Activated naive CD8-positive, alpha-beta T cell (primary cell): ENCODE results near the gene GUCA2A.

Source experiments
- H3K27ac Mint-ChIP-seq: one replicate; pipeline ENCODE4 v1.8.0; 2021; ENCODE audit warnings: mixed read lengths
- H3K27me3 Mint-ChIP-seq: one replicate; pipeline ENCODE4 v1.8.0; 2021; ENCODE audit warnings: mixed read lengths
- H3K36me3 Mint-ChIP-seq: one replicate; pipeline ENCODE4 v1.8.0; 2021; ENCODE audit warnings: mixed read lengths
- H3K4me1 Mint-ChIP-seq: one replicate; pipeline ENCODE4 v1.8.0; 2021; ENCODE audit warnings: low read depth, mixed read lengths
- H3K4me3 Mint-ChIP-seq: one replicate; pipeline ENCODE4 v1.8.0; 2021; ENCODE audit warnings: mild to moderate bottlenecking, mixed read lengths
- H3K9me3 Mint-ChIP-seq: one replicate; pipeline ENCODE4 v1.8.0; 2021; ENCODE audit warnings: low read depth, mixed read lengths

GUCA2A gene

DNA sequence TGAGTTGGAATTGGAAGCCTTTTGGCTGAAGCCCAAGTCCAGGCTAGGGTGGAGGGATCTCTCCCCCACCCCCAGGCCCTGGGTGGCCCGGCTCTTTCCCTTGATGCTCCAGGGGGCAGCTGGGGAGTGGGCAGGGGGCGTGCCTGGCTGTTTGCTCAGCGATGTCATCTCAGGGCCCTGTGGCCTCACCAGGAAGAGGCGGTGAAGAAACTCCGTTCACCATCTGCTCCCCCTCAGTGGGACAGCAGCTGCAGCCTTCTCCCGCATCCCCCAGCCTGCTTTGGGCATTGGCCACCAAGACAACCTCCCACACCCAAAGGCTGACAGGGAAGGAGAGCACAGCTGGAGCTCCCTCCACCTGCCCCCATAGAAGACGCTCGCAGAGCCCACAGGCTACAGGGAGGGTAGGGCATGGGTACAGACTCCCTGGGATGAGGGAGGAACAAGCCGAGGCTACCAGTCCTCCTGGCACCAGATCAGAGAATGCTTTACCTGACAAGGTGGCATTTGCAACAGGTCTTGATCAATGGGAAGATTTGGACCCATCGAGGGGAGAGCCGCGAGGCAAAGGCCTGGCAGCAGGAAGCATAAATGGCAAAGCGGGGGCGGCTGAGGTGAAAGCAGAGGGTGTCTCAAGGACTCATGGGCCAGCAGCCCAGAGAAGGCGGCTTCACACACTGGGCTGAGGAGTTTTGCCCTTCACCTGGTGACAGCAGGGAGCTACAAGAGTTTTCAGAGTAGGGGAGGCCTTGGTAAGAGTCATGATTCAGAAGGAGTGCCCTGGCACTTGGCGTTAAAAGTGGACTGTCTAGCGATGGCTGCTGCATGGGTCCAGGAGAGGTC, 6.5 kb upstream of the GUCA2A start:
- Mint-ChIP-seq H3K27me3 (peaks cover 4% of the 10 kb centered on the region), H3K27ac (peak overlapping the region; percentile 38), H3K4me1 (no peaks in the 10 kb centered on the region), H3K36me3 (no peaks in the 10 kb centered on the region), H3K4me3 (no peak overlapping the region), H3K9me3 (no peaks in the 10 kb centered on the region)

GRCh38 chr1:42168763-42169162, 4.2 kb upstream of the GUCA2A start:
- Mint-ChIP-seq H3K27ac (no peak overlapping the region), H3K4me1 (no peaks in the 10 kb centered on the region), H3K27me3 (peaks cover 4% of the 10 kb centered on the region), H3K9me3 (no peaks in the 10 kb centered on the region), H3K36me3 (no peaks in the 10 kb centered on the region), H3K4me3 (no peak overlapping the region)

DNA sequence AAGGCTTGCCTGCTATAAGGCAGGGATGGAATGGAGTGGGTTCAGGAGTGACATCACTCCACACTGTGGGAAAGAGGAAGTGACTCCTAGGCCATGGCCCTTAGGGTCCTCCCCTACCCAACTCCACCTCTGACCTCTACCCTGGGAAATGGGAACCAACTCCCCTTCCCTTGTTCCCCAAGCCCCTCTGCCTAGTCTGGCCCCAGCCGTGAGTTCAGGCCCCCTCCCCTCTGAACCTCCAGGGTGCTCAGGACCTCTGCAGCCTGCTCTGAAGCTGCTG, 3.8 kb upstream of the GUCA2A start:
- Mint-ChIP-seq H3K4me1 (no peaks in the 10 kb centered on the region), H3K27ac (no peak overlapping the region)

GRCh38 chr1:42167611-42168390, 3.3 kb upstream of the GUCA2A start:
- Mint-ChIP-seq H3K4me3 (no peak overlapping the region), H3K36me3 (no peaks in the 10 kb centered on the region), H3K27ac (no peak overlapping the region), H3K4me1 (no peaks in the 10 kb centered on the region), H3K9me3 (no peaks in the 10 kb centered on the region), H3K27me3 (peaks cover 4% of the 10 kb centered on the region)

More for the DNA sequence above, 3.8 kb upstream of the GUCA2A start:
- Mint-ChIP-seq H3K27me3 (peaks cover 4% of the 10 kb centered on the region), H3K4me3 (no peak overlapping the region), H3K9me3 (no peaks in the 10 kb centered on the region), H3K36me3 (no peaks in the 10 kb centered on the region)

GRCh38 chr1:42165511-42166210, 1.1 kb upstream of the GUCA2A start:
- Mint-ChIP-seq H3K4me1 (no peaks in the 10 kb centered on the region), H3K9me3 (peaks cover 8% of the 10 kb centered on the region), H3K4me3 (no peak overlapping the region), H3K27me3 (peaks cover 7% of the 10 kb centered on the region), H3K36me3 (peaks cover 6% of the 10 kb centered on the region), H3K27ac (no peak overlapping the region)

- Mint-ChIP-seq H3K4me3 (no peak overlapping the region), H3K27me3 (peaks cover 7% of the 10 kb centered on the region)
Measured at GRCh38 chr1:42163536-42164503, 725 bp downstream of the GUCA2A start.

DNA sequence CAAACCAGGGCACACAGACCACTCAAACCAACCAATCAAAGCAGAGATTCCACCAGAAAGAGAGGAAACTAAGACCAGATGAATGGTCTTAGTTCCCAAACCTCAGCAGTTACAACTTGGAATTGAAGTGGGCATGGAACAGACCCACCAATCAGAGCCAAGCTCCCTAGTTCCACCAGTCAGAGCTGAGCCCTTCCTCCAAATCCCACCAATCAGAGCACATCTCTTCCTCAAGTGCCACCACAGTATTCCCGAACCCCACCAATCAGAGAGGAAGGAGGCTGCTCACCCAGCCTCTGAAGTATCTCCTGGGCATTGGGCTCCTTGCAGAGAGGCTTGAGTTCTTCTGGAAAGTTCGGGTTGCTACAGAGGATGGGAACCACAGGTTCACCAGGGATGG, 1.4 kb downstream of the GUCA2A start:
- H3K27me3 Mint-ChIP-seq: peaks cover 7% of the 10 kb centered on the region
- peaks cover 9% of the 10 kb centered on the region for H3K36me3 Mint-ChIP-seq
- H3K4me1 Mint-ChIP-seq: no peaks in the 10 kb centered on the region
- H3K4me3 Mint-ChIP-seq: no peak overlapping the region
- no peak overlapping the region for H3K27ac Mint-ChIP-seq
- H3K9me3 Mint-ChIP-seq: peaks cover 11% of the 10 kb centered on the region

More at GRCh38 chr1:42163536-42164503, 725 bp downstream of the GUCA2A start:
- Mint-ChIP-seq H3K27ac (no peak overlapping the region), H3K4me1 (no peaks in the 10 kb centered on the region), H3K36me3 (peaks cover 9% of the 10 kb centered on the region), H3K9me3 (peaks cover 11% of the 10 kb centered on the region)

DNA sequence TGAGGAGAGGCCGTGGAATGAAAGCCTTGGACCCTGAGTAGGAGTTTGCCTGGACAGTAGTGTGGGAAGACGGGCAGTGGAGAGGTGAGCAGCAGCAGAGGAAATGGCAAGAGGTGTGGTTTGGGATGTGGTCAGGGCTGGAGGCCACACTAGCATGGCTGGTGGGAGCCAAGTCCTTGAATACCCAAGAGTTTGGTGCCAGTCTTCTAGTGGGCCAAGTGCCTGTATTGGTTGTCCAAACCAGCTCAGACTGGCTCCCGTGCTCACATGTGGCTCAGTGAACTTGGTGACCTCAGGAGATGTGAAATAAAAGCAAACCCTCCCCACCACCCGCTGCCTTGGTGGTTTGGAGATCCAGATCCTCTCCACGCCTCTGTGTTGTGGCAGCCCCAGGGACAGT, 2.4 kb downstream of the GUCA2A start:
- Mint-ChIP-seq H3K9me3 (peaks cover 11% of the 10 kb centered on the region), H3K27me3 (peaks cover 5% of the 10 kb centered on the region), H3K27ac (no peak overlapping the region), H3K4me3 (no peak overlapping the region), H3K36me3 (peaks cover 9% of the 10 kb centered on the region), H3K4me1 (peaks cover 7% of the 10 kb centered on the region)

DNA sequence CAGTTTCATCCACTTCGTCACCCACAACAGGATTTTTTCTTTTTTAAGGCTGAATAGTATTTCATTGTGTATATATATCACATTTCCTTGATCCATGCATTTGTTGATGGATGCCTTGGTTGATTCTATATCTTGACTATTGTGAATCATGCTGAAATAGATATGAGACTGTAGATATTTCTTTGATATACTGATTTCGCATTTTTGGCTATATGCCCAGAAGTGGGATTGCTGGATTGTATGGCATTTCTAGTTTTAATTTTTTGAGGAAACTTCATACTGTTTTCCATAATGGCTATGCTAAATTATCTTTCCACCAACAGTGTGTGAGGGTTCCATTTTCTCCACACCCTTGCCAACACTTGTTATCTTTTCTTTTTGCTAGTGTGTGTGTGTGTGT, 6.4 kb downstream of the GUCA2A start:
- Mint-ChIP-seq H3K27ac (no peak overlapping the region), H3K9me3 (peaks cover 11% of the 10 kb centered on the region), H3K27me3 (peaks cover 3% of the 10 kb centered on the region), H3K4me1 (peaks cover 7% of the 10 kb centered on the region), H3K36me3 (peaks cover 9% of the 10 kb centered on the region), H3K4me3 (no peak overlapping the region)

DNA sequence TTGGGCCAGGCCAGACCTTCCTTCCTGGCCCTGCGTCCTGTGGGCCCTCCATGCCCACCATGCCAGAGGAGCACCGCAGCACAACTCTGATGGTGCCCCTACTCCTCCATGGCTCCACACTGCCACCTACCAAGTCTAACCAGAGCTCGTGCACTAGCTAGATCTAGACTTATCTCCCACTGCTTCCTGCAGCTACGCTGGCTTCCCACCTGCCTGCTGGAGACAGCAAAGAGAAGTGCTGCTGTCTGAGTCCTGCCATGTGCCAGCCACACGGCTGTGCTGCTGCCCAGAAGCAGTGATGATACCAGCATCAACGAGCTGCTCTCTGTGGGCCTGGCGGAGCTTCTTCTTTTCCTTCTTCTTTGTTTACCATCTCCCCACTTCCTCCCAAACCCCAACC, 6.9 kb downstream of the GUCA2A start:
- H3K4me1 Mint-ChIP-seq: peaks cover 7% of the 10 kb centered on the region
- H3K36me3 Mint-ChIP-seq: peaks cover 9% of the 10 kb centered on the region
- peaks cover 11% of the 10 kb centered on the region for H3K9me3 Mint-ChIP-seq
- H3K27me3 Mint-ChIP-seq: peaks cover 3% of the 10 kb centered on the region
- H3K4me3 Mint-ChIP-seq: no peak overlapping the region
- no peak overlapping the region for H3K27ac Mint-ChIP-seq

DNA sequence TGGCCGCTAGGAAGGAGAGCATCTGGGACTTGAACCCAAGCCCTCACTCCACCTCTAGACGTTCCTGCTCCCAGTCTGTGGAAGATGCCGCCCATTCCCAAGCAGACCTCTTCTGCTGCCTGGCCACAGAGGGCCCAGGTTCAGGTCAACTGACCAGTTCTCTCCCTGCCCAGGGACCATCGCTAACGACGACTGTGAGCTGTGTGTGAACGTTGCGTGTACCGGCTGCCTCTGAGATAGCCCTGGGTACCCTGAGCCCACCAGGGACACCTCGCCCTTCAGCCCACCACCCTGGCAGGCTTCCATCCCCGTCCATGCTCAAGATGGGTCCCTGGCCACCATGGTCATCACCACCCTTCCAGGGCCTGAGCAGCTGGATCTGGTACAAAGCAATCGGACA, 9.2 kb downstream of the GUCA2A start:
- peaks cover 7% of the 10 kb centered on the region for H3K4me1 Mint-ChIP-seq
- no peaks in the 10 kb centered on the region for H3K36me3 Mint-ChIP-seq
- H3K4me3 Mint-ChIP-seq: no peak overlapping the region
- no peak overlapping the region for H3K27ac Mint-ChIP-seq
- no peaks in the 10 kb centered on the region for H3K27me3 Mint-ChIP-seq
- H3K9me3 Mint-ChIP-seq: no peaks in the 10 kb centered on the region

GRCh38 chr1:42154685-42155084, 9.9 kb downstream of the GUCA2A start:
- H3K27ac Mint-ChIP-seq: no peak overlapping the region
- peaks cover under 1% of the 10 kb centered on the region for H3K27me3 Mint-ChIP-seq
- peaks cover 7% of the 10 kb centered on the region for H3K4me1 Mint-ChIP-seq
- H3K9me3 Mint-ChIP-seq: no peaks in the 10 kb centered on the region
- no peaks in the 10 kb centered on the region for H3K36me3 Mint-ChIP-seq
- H3K4me3 Mint-ChIP-seq: no peak overlapping the region

- peaks cover 7% of the 10 kb centered on the region for H3K4me1 Mint-ChIP-seq
- H3K36me3 Mint-ChIP-seq: no peaks in the 10 kb centered on the region
- no peak overlapping the region for H3K4me3 Mint-ChIP-seq
- H3K27ac Mint-ChIP-seq: no peak overlapping the region
- peaks cover 2% of the 10 kb centered on the region for H3K27me3 Mint-ChIP-seq
- H3K9me3 Mint-ChIP-seq: no peaks in the 10 kb centered on the region
Measured at GRCh38 chr1:42153624-42154023, 10.9 kb downstream of the GUCA2A start.

DNA sequence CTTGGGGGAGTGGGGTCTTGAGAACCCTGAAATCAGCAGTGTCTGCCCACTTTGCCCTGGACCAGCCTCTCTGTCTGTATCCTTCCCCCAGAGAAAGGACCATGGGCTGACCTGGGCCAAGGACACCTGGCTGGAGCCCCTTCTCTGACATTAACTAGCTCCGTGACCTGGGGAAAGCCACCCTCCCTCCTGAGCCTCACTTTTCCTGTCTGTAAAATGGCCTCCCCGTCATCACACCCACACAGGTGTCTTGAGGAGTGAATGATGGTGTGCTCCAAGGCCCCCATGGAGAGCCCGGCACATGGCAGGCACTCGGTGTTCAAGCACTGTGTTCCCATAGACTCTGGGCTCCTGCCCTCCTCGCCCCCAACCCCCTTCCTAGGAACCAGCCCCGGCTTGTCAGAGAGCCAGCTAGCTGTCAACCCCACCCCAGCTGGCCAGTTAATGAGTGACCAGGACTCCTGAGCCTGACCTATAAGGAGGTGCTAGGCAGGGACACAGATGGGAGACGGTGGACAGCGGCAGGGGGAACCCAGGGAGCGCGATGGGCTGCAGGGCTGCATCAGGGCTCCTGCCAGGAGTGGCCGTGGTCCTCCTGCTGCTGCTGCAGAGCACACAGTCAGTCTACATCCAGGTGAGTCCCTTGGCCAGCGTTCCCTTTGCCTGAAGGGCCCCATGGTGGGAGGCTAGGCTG, 11.5 kb downstream of the GUCA2A start, which contains the start of gene GUCA2B:
GUCA2B (plus strand) TSS at position 504 of the 694 bp plus-strand sequence; CDS start at position 545, 41 bp downstream.
- Mint-ChIP-seq H3K9me3 (no peaks in the 10 kb centered on the region), H3K27ac (no peak within 1 kb of the TSS), H3K4me3 (no peak within 1 kb of the TSS), H3K4me1 (peaks cover 7% of the 10 kb centered on the region), H3K36me3 (no peaks in the 10 kb centered on the region), H3K27me3 (peaks cover 2% of the 10 kb centered on the region)
